Neural cell (in vitro differentiated cells): ENCODE data around the gene C2CD4A. TPM values are rescaled to one million over a fixed set of nuclear protein-coding genes. Genes with fewer than 3 reads are reported as not detected.

ENCODE experiments used
- H2AFZ ChIP-seq: fragments of 200-600, 300-800 bp; sonication (generic), shearing (Covaris generic); 2 replicates; pipeline ENCODE4 v1.6.0; 2014; ENCODE audit warnings: low read depth, mild to moderate bottlenecking, antibody characterized with exemption, low read length, moderate library complexity
- H3F3A ChIP-seq: fragments of 200-600 bp; shearing (Covaris generic); 2 replicates; pipeline ENCODE4 v1.6.1; 2016; ENCODE audit warnings: mild to moderate bottlenecking, moderate library complexity, mixed read lengths, antibody characterized with exemption, low read length; ENCODE audit not compliant: insufficient read depth, poor library complexity, severe bottlenecking
- H3K27ac ChIP-seq: fragments of 200-600, 300-800 bp; sonication (generic), shearing (Covaris generic); 2 replicates; pipeline ENCODE4 v1.5.1; 2014; ENCODE audit warnings: mild to moderate bottlenecking, low read length, moderate library complexity
- H3K27me3 ChIP-seq: fragments of 300-800, 200-600 bp; sonication (generic), shearing (Covaris generic); 2 replicates; pipeline ENCODE4 v1.6.0; 2014; ENCODE audit warnings: mild to moderate bottlenecking, low read depth, low read length, moderate library complexity; ENCODE audit not compliant: insufficient read depth
- H3K36me3 ChIP-seq: fragments of 300-800, 200-600 bp; sonication (generic), shearing (Covaris generic); 2 replicates; pipeline ENCODE4 v1.5.1; 2014; ENCODE audit warnings: mild to moderate bottlenecking, antibody characterized with exemption, low read length, moderate library complexity; ENCODE audit not compliant: insufficient read depth
- H3K4me2 ChIP-seq: fragments of 300-800, 200-600 bp; sonication (generic), shearing (Covaris generic); 2 replicates; pipeline ENCODE4 v1.6.0; 2014; ENCODE audit warnings: mild to moderate bottlenecking, low read length
- H3K4me3 ChIP-seq: fragments of 300-800, 200-600 bp; sonication (generic), shearing (Covaris generic); 2 replicates; pipeline ENCODE4 v1.5.1; 2014; ENCODE audit warnings: mild to moderate bottlenecking, low read length, moderate library complexity
- H3K79me2 ChIP-seq: fragments of 200-600 bp; shearing (Covaris generic); replicated peaks from 2 replicates; pipeline ENCODE4 v1.6.0; 2014; ENCODE audit warnings: mild to moderate bottlenecking, low read length, moderate library complexity; ENCODE audit not compliant: insufficient read depth
- H3K9ac ChIP-seq: fragments of 300-800, 200-600 bp; sonication (generic), shearing (Covaris generic); 2 replicates; pipeline ENCODE4 v1.6.1; 2016; ENCODE audit warnings: mild to moderate bottlenecking, low read length, mixed read lengths
- H3K9me2 ChIP-seq: fragments of 200-600 bp; shearing (Covaris generic); 2 replicates; pipeline ENCODE4 v1.6.1; 2016; ENCODE audit warnings: mild to moderate bottlenecking, low read length, mixed read lengths; ENCODE audit not compliant: insufficient read depth
- H3K9me3 ChIP-seq: fragments of 200-600, 300-800 bp; sonication (generic), shearing (Covaris generic); 2 replicates; pipeline ENCODE4 v1.6.1; 2016; ENCODE audit warnings: mild to moderate bottlenecking, mixed run types, low read length, moderate library complexity, mixed read lengths
- H4K20me1 ChIP-seq: fragments of 200-600 bp; shearing (Covaris generic); 2 replicates; pipeline ENCODE4 v1.6.1; 2016; ENCODE audit warnings: mild to moderate bottlenecking, mixed run types; ENCODE audit not compliant: insufficient read depth
- CTCF ChIP-seq: fragments of 450-650 bp; IDR thresholded peaks from 2 replicates; pipeline ENCODE4 v1.5.1; 2014; ENCODE audit warnings: antibody characterized with exemption, mild to moderate bottlenecking, moderate library complexity; ENCODE audit not compliant: poor library complexity, severe bottlenecking
- EP300 ChIP-seq: fragments of 450-650 bp; conservative IDR thresholded peaks from 2 replicates; pipeline ENCODE4 v1.6.1; 2014; ENCODE audit warnings: antibody characterized with exemption, mild to moderate bottlenecking, moderate library complexity; ENCODE audit not compliant: poor library complexity, severe bottlenecking
- EZH2 ChIP-seq: fragments of 200-600, 300-800 bp; shearing (Covaris generic), sonication (generic); IDR thresholded peaks from 2 replicates; pipeline ENCODE4 v1.6.1; 2014; ENCODE audit warnings: antibody characterized with exemption, low read length, borderline replicate concordance, mild to moderate bottlenecking; ENCODE audit not compliant: insufficient read depth, poor library complexity, severe bottlenecking
- MXI1 ChIP-seq: fragments of 450-650 bp; conservative IDR thresholded peaks from 2 replicates; pipeline ENCODE4 v1.6.1; 2014; ENCODE audit warnings: antibody characterized with exemption, mild to moderate bottlenecking; ENCODE audit not compliant: poor library complexity, severe bottlenecking
- POLR2AphosphoS5 ChIP-seq: IDR thresholded peaks from 2 replicates; pipeline ENCODE4 v1.6.1; 2012
- RAD21 ChIP-seq: fragments of 450-650 bp; conservative IDR thresholded peaks from 2 replicates; pipeline ENCODE4 v1.6.1; 2014; ENCODE audit warnings: antibody characterized with exemption, mild to moderate bottlenecking, moderate library complexity
- REST ChIP-seq: IDR thresholded peaks from 2 replicates; pipeline ENCODE4 v1.6.1; 2012; ENCODE audit warnings: borderline replicate concordance
- SMC3 ChIP-seq: fragments of 450-650 bp; conservative IDR thresholded peaks from 2 replicates; pipeline ENCODE4 v1.6.1; 2014; ENCODE audit warnings: antibody characterized with exemption, mild to moderate bottlenecking, moderate library complexity; ENCODE audit not compliant: poor library complexity
- TAF1 ChIP-seq: IDR thresholded peaks from 2 replicates; pipeline ENCODE4 v1.6.1; 2012; ENCODE audit warnings: low read depth
- polyA plus RNA-seq: library from polyadenylated mRNA; depleted of rRNA; stranded (reverse); fragments of >200 nt; gene quantifications from 2 replicates; pipeline ENCODE4 v1.2.3, GENCODE V29; 2014

C2CD4A gene
- polyA plus RNA-seq, 1 donor from 2014 or later: not detected

- Histone ChIP-seq H3K27me3 (no peaks in the 10 kb centered on the region), H3K9ac (no peak overlapping the region), H3K27ac (no peak overlapping the region), H3K9me2 (no peaks in the 10 kb centered on the region), H3F3A (no peaks in the 10 kb centered on the region), H3K36me3 (no peaks in the 10 kb centered on the region), H2AFZ (no peak overlapping the region), H3K4me3 (no peak overlapping the region), H3K9me3 (no peaks in the 10 kb centered on the region), H3K4me2 (no peak overlapping the region), H3K79me2 (peaks cover 16% of the 10 kb centered on the region), H4K20me1 (no peaks in the 10 kb centered on the region)
- TF ChIP-seq REST: no peak
- TF ChIP-seq EZH2: no peak
- TF ChIP-seq POLR2AphosphoS5: no peak
- no peak for TF ChIP-seq SMC3
- no peak for TF ChIP-seq CTCF
- TF ChIP-seq RAD21: no peak
- no peak for TF ChIP-seq TAF1
- no peak for TF ChIP-seq EP300
- TF ChIP-seq MXI1: no peak
Measured at GRCh38 chr15:62053439-62054085, 13.2 kb upstream of the C2CD4A start.

GRCh38 chr15:62054979-62055378 lies 11.8 kb upstream of the C2CD4A start:
- Histone ChIP-seq H3K79me2 (peaks cover 25% of the 10 kb centered on the region), H4K20me1 (no peaks in the 10 kb centered on the region)

More at GRCh38 chr15:62054979-62055378, 11.8 kb upstream of the C2CD4A start:
- no peaks in the 10 kb centered on the region for H3F3A ChIP-seq
- H3K27me3 ChIP-seq: no peaks in the 10 kb centered on the region
- H3K36me3 ChIP-seq: no peaks in the 10 kb centered on the region
- no peak overlapping the region for H3K4me2 ChIP-seq
- H3K4me3 ChIP-seq: no peak overlapping the region
- H3K27ac ChIP-seq: no peak overlapping the region
- H3K9me3 ChIP-seq: no peaks in the 10 kb centered on the region
- no peaks in the 10 kb centered on the region for H3K9me2 ChIP-seq
- no peak for TF ChIP-seq POLR2AphosphoS5
- no peak for TF ChIP-seq EP300
- no peak for TF ChIP-seq TAF1
- no peak for TF ChIP-seq SMC3
- no peak for TF ChIP-seq EZH2
- TF ChIP-seq CTCF: no peak
- H2AFZ ChIP-seq: no peak overlapping the region
- no peak overlapping the region for H3K9ac ChIP-seq
